Muscle of arm (tissue), 12 donors: ENCODE results near the gene VEZT. TPM values are rescaled to one million over a fixed set of nuclear protein-coding genes. Genes with fewer than 3 reads are reported as not detected.

Source experiments
- polyA plus RNA-seq, 12 donors: library from polyadenylated mRNA; unstranded; fragments of 120-200 nt; gene quantifications; one replicate each; pipeline ENCODE4 v1.2.1, GENCODE V29; 2013; ENCODE audit not compliant: insufficient read length in 12 of 12

The VEZT gene
- polyA plus RNA-seq, 12 donors, result 72.8 to 118 (median 84.9) TPM; not detected in 1

Other genes with a start within 250 kb of the VEZT start
- gene NDUFA12, start 214.1 kb upstream of the VEZT start, polyA plus RNA-seq, result 10 to 100 TPM in 11 of 12 donors, not detected in 1; 76.9 to 98.3 (median 91.2) TPM
- gene NR2C1, start 144.2 kb upstream of the VEZT start, polyA plus RNA-seq, result 10 to 100 TPM in 11 of 12 donors, not detected in 1; 25.6 to 83.0 (median 45.8) TPM
- 10 to 100 TPM in 1 of 12 donors, 1 to 10 TPM in 10, not detected in 1; 4.1 to 13.8 (median 5.8) TPM for gene FGD6, start 340 bp upstream of the VEZT start, polyA plus RNA-seq